ENCODE data around the gene TFAP2C. TPM values are rescaled to one million over a fixed set of nuclear protein-coding genes. Genes with fewer than 3 reads are reported as not detected.

TFAP2C gene
- total RNA-seq, 1 experiment from 2014 or later, result 6.9 TPM

DNA sequence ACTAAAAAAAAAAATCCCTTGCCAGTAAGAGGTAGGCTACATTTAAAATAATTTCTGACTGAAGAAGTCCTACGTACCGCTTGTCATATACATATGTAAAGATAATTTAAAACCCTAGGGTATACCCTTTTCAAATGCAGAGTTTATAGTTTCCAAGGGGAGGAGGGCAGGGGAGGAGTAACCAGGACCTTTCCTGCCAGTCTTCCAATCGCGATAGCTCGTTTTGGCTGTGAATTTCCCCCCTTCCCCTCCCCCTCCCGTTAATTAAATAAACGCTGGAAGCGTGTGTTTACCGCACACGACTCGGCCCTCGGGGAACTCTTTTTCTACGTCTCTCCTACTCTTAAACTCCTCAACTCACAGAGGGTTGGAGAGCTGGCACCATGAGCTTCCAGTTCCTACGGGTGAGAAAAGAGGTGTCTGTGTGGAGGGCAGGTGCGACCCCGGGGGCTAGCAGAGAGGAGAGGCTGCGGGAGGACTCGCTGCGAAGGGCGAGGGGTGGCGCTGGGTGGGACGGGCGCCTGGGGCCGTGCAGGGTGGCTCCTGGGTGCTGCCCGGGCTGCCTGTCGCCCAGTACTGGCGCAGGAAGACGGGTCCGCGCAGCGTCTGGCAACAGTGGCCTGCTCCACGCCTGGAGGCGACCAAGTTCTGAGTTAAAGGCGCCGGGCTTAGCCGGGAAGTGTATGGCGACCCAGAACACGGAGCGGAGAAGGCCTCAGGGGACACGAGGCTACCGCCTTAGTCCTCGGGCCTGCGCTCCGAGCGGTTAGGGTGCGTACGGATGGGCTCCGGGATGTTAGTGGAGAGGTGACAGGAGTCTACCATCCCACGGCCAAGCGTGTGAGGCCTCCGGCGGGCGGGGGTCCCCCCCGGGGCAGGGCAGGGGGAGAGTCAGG lies 4.1 kb upstream of the TFAP2C start:
- BruUV-seq (replicated peaks), result no TSS peak
- Histone ChIP-seq H3K79me2 (ENCODE audit: insufficient read depth, low read length) (no peaks in the 10 kb centered on the region), H2AFZ (ENCODE audit: low read depth, low read length, poor library complexity, severe bottlenecking) (no peak overlapping the region), H3K27ac (ENCODE audit: low read depth, low read length) (no peak overlapping the region), H3K4me3 (replicated peaks in 1 of 2; ENCODE audit: low read depth in 1 of 2, low read length in 2 of 2) (no peak overlapping the region), H3K27me3 (ENCODE audit: insufficient read depth, low read length) (no peaks in the 10 kb centered on the region), H3K9ac (ENCODE audit: low read length) (no peak overlapping the region), H4K20me1 (ENCODE audit: insufficient read depth) (no peaks in the 10 kb centered on the region), H3K36me3 (ENCODE audit: control insufficient read depth in 1 of 2, insufficient read depth in 2 of 2, low read length in 2 of 2) (no peaks in the 10 kb centered on the region), H3K9me2 (ENCODE audit: insufficient read depth) (no peaks in the 10 kb centered on the region), H3K9me3 (ENCODE audit: control insufficient read depth in 1 of 2, insufficient read depth in 1 of 2, low read depth in 1 of 2, low read length in 2 of 2) (no peaks in the 10 kb centered on the region), H3K4me2 (ENCODE audit: low read length) (no peak overlapping the region), H3K4me1 (ENCODE audit: control insufficient read depth in 1 of 2, insufficient read depth in 2 of 2, low read length in 2 of 2) (peaks cover 4 to 14% of the 10 kb centered on the region in 2 experiments)
- ChIA-PET CTCF (interaction anchor here (1.6 kb wide), 1 partner anchor 349 kb away, joined by 5 read pairs; no protein-coding TSS in a partner anchor), POLR2A (no interaction called here), RAD21 (ENCODE audit: low non-redundant PET in 1 of 2, low total read pairs in 2 of 2, uncharacterized antibody in 2 of 2, unreplicated experiment in 2 of 2) (no interaction called here)
- TF ChIP-seq TCF7L2 (IDR thresholded peaks at IDR 0.05; ENCODE audit: borderline replicate concordance, extremely low read depth, insufficient read depth, insufficient read length) (no peak), CBX3 (IDR thresholded peaks at IDR 0.05; ENCODE audit: low read depth) (no peak), ELF1 (IDR thresholded peaks at IDR 0.05; ENCODE audit: borderline replicate concordance, low read depth) (no peak)
- intact Hi-C loops (cut with micrococcal nuclease), result loop anchor here (5.0 kb wide), 1 partner anchor 162 kb away; no protein-coding TSS in a partner anchor
- no peak for DNase-seq (ENCODE audit: low read depth, low spot score)
- ATAC-seq, result no peak

DNA sequence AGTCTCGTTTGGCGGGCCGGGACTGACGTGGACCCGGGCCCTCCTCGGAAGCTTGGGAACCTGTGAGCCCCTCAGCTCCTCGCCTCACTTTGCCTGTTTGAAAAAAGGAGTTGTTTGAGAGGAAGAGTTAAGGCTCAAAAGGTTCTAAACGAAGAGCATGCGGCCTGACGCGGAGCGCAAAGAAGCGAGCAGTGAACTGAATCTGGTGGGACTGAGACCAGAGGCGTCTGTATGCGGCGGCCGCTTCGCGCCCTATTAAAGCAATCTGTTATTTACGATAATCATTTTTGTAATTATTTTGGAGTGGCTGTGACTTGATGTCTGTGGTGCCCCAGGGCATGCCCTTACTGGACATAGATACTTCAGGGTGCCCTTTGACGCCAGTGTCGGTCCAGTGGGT lies 3.3 kb upstream of the TFAP2C start:
- no TSS peak for BruUV-seq (replicated peaks)
- Histone ChIP-seq H3K9me3 (ENCODE audit: control insufficient read depth in 1 of 2, insufficient read depth in 1 of 2, low read depth in 1 of 2, low read length in 2 of 2) (no peaks in the 10 kb centered on the region), H3K9me2 (ENCODE audit: insufficient read depth) (no peaks in the 10 kb centered on the region), H4K20me1 (ENCODE audit: insufficient read depth) (no peaks in the 10 kb centered on the region), H3K4me2 (ENCODE audit: low read length) (no peak overlapping the region), H3K36me3 (ENCODE audit: control insufficient read depth in 1 of 2, insufficient read depth in 2 of 2, low read length in 2 of 2) (no peaks in the 10 kb centered on the region), H3K27ac (ENCODE audit: low read depth, low read length) (no peak overlapping the region), H3K9ac (ENCODE audit: low read length) (no peak overlapping the region), H2AFZ (ENCODE audit: low read depth, low read length, poor library complexity, severe bottlenecking) (no peak overlapping the region), H3K27me3 (ENCODE audit: insufficient read depth, low read length) (no peaks in the 10 kb centered on the region), H3K4me3 (replicated peaks in 1 of 2; ENCODE audit: low read depth in 1 of 2, low read length in 2 of 2) (no peak overlapping the region), H3K79me2 (ENCODE audit: insufficient read depth, low read length) (no peaks in the 10 kb centered on the region), H3K4me1 (ENCODE audit: control insufficient read depth in 1 of 2, insufficient read depth in 2 of 2, low read length in 2 of 2) (peaks cover 4 to 17% of the 10 kb centered on the region in 2 experiments)
- DNase-seq (ENCODE audit: low read depth, low spot score) (no peak), ATAC-seq (no peak)
- POLR2A ChIA-PET, result no interaction called here
- CTCF ChIA-PET, result no interaction called here
- RAD21 ChIA-PET (ENCODE audit: low non-redundant PET in 1 of 2, low total read pairs in 2 of 2, uncharacterized antibody in 2 of 2, unreplicated experiment in 2 of 2), result no interaction called here
- intact Hi-C loops (cut with micrococcal nuclease), result loop anchor here (5.0 kb wide), 1 partner anchor 161 kb away; no protein-coding TSS in a partner anchor
- no peak for TF ChIP-seq ZFX (IDR thresholded peaks at IDR 0.05)
- no peak for TF ChIP-seq SRF (IDR thresholded peaks at IDR 0.05; ENCODE audit: low read depth)
- no peak for TF ChIP-seq EZH2phosphoT487 (IDR thresholded peaks at IDR 0.05; ENCODE audit: borderline replicate concordance)
- TF ChIP-seq TCF7L2 (IDR thresholded peaks at IDR 0.05; ENCODE audit: borderline replicate concordance, extremely low read depth, insufficient read depth, insufficient read length), result no peak
- TF ChIP-seq, protein P1, sequence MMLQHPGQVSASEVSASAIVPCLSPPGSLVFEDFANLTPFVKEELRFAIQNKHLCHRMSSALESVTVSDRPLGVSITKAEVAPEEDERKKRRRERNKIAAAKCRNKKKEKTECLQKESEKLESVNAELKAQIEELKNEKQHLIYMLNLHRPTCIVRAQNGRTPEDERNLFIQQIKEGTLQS (IDR thresholded peaks at IDR 0.05), result no peak
- no peak for TF ChIP-seq JUND (IDR thresholded peaks at IDR 0.05)
- TF ChIP-seq ELF1 (IDR thresholded peaks at IDR 0.05; ENCODE audit: borderline replicate concordance, low read depth), result no peak
- TF ChIP-seq, protein P2, sequence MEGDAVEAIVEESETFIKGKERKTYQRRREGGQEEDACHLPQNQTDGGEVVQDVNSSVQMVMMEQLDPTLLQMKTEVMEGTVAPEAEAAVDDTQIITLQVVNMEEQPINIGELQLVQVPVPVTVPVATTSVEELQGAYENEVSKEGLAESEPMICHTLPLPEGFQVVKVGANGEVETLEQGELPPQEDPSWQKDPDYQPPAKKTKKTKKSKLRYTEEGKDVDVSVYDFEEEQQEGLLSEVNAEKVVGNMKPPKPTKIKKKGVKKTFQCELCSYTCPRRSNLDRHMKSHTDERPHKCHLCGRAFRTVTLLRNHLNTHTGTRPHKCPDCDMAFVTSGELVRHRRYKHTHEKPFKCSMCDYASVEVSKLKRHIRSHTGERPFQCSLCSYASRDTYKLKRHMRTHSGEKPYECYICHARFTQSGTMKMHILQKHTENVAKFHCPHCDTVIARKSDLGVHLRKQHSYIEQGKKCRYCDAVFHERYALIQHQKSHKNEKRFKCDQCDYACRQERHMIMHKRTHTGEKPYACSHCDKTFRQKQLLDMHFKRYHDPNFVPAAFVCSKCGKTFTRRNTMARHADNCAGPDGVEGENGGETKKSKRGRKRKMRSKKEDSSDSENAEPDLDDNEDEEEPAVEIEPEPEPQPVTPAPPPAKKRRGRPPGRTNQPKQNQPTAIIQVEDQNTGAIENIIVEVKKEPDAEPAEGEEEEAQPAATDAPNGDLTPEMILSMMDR (IDR thresholded peaks at IDR 0.05 in 2 of 3, conservative IDR thresholded peaks at IDR 0.05 in 1 of 3; ENCODE audit: borderline replicate concordance in 1 of 3, insufficient read depth in 1 of 3, low read depth in 2 of 3, low read length in 2 of 3), result no peak
- no peak for TF ChIP-seq EGR1 (IDR thresholded peaks at IDR 0.05; ENCODE audit: low read depth)
- no peak for TF ChIP-seq POLR2AphosphoS5 (IDR thresholded peaks at IDR 0.05; ENCODE audit: low read depth, low read length)
- TF ChIP-seq POLR2A (IDR thresholded peaks at IDR 0.05; ENCODE audit: borderline replicate concordance, extremely low read depth, insufficient read depth, insufficient read length), result no peak
- TF ChIP-seq ZNF274 (IDR thresholded peaks at IDR 0.05; ENCODE audit: low read depth, low read length), result no peak
- TF ChIP-seq FOSL1 (IDR thresholded peaks at IDR 0.05; ENCODE audit: low read depth), result no peak
- TF ChIP-seq RAD21 (IDR thresholded peaks at IDR 0.05; ENCODE audit: low read depth), result no peak
- TF ChIP-seq, protein P3, sequence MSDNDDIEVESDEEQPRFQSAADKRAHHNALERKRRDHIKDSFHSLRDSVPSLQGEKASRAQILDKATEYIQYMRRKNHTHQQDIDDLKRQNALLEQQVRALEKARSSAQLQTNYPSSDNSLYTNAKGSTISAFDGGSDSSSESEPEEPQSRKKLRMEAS (IDR thresholded peaks at IDR 0.05), result no peak
- TF ChIP-seq SP1 (IDR thresholded peaks at IDR 0.05; ENCODE audit: low read depth), result no peak
- TF ChIP-seq SIN3A (IDR thresholded peaks at IDR 0.05; ENCODE audit: low read depth), result no peak
